ENCODE measurements around the gene PPM1L.
"Not testable (repeated sequence)": the region's sequence is repeated elsewhere in the genome, so short reads cannot be mapped to it uniquely, and the experiment has no call there.

The PPM1L gene

DNA sequence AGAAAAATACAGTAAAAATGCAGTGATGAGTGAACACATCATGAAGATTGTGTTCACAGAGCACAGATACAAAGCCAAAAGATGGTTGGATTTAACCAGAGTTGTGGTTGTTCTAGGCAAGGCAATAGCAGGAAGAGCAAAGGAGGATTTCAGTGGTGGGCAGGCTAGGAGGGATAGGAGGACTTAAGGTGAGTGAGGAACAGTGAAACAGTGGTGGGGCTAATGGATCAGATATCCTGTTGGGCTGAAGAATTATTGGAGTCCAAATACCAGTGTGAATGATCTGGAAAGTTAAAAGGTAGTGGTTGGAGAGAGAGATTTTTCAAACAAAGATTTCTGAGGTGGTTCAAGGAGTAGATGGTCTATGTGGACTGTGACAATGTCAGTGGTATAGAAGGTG is 240.8 kb downstream of the PPM1L start:
- Histone ChIP-seq H3K9ac (ENCODE audit: low read depth, low read length) (no peak overlapping the region), H3K4me1 (ENCODE audit: insufficient read depth, low read length) (no peaks in the 10 kb centered on the region), H3K36me3 (ENCODE audit: insufficient read depth, low read length) (no peaks in the 10 kb centered on the region), H3K9me3 (ENCODE audit: control insufficient read depth, insufficient read depth, low read length) (no peaks in the 10 kb centered on the region; the same call in 1 of the 2 replicates)

DNA sequence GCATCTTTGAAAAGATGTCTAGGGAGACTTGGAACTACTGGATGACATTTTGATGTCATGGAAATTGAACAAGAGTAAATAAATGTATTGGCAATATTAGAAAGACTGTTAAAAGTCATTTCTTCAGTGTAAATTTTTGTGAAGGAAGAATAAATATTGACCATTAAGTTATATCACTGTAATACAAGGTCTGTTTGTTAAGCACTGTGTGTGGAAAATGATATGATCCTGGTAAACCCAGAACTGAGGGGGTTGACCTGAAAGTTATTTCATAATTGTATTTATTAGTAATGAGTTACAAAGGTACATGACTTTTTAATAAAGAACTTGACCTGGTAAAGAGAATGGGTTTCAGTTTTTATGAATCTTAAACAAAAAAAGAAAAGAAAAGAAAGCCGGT is 242.6 kb downstream of the PPM1L start:
- no peaks in the 10 kb centered on the region for H3K36me3 ChIP-seq (ENCODE audit: insufficient read depth, low read length)

DNA sequence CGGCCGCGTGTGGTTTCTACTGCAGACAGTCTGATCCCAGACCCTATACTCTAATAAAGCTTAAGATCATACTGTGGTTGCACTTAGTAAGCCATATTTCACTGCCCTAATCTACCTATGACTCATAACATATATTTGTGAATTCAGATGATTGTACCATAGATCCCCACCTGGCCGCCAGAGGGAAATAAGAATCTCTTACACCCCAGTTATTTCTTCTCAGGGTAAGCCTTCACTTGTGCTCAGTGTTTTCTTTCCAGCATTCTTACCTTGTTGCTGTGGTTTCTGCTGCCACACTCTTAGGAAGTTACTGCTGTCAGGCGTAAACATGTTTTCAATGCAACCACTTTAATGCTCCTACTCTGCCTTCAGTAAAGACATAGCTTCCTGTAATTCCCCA is 243.2 kb downstream of the PPM1L start:
- Histone ChIP-seq H3K9me3 (ENCODE audit: control insufficient read depth, insufficient read depth, low read length) (no peaks in the 10 kb centered on the region; the same call in 1 of the 2 replicates), H3K36me3 (ENCODE audit: insufficient read depth, low read length) (no peaks in the 10 kb centered on the region), H3K4me1 (ENCODE audit: insufficient read depth, low read length) (no peaks in the 10 kb centered on the region), H3K9ac (ENCODE audit: low read depth, low read length) (no peak overlapping the region)

More for the DNA sequence above, 242.6 kb downstream of the PPM1L start:
- H3K9ac ChIP-seq (ENCODE audit: low read depth, low read length): no peak overlapping the region
- no peaks in the 10 kb centered on the region for H3K4me1 ChIP-seq (ENCODE audit: insufficient read depth, low read length)
- H3K9me3 ChIP-seq (ENCODE audit: control insufficient read depth, insufficient read depth, low read length): no peaks in the 10 kb centered on the region; the same call in 1 of the 2 replicates

DNA sequence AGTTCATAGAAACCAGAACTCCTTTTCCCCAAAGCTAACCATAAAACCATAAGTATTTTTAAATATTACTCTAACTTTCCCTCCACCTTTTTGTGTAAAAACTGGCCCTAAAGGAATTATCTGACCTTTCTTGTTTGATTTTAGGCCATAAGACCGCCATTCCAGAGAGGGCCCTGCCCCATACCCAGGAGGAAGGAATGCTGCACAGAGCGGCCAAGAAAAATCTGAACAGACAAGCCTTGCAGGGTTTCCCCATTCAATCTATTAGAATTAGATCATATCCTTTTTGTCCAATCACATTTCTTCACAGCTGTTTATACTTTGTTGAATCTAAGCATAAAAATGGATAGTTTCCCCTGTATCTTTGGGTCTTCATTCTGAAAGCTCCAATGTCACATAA is 252.1 kb downstream of the PPM1L start:
- H3K9me3 ChIP-seq (ENCODE audit: control insufficient read depth, insufficient read depth, low read length): no peaks in the 10 kb centered on the region
- no peaks in the 10 kb centered on the region for H3K4me1 ChIP-seq (ENCODE audit: insufficient read depth, low read length)
- H3K9ac ChIP-seq (ENCODE audit: low read depth, low read length): no peak overlapping the region
- H3K36me3 ChIP-seq (ENCODE audit: insufficient read depth, low read length): no peaks in the 10 kb centered on the region

DNA sequence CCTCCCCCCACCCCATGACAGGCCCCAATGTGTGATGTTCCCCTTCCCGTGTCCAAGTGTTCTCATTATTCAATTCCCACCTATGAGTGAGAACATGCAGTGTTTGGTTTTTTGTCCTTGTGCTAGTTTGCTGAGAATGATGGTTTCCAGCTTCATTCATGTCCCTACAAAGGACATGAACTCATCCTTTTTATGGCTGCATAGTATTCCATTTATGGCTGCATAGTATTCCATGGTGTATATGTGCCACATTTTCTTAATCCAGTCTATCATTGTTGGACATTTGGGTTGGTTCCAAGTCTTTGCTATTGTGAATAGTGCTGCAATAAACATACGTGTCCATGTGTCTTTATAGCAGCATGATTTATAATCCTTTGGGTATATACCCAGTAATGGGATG is 254.1 kb downstream of the PPM1L start:
- H3K36me3 ChIP-seq (ENCODE audit: insufficient read depth, low read length); H3K4me1 ChIP-seq (ENCODE audit: insufficient read depth, low read length); H3K9ac ChIP-seq (ENCODE audit: low read depth, low read length); H3K9me3 ChIP-seq (ENCODE audit: control insufficient read depth, insufficient read depth, low read length): not testable (repeated sequence)

DNA sequence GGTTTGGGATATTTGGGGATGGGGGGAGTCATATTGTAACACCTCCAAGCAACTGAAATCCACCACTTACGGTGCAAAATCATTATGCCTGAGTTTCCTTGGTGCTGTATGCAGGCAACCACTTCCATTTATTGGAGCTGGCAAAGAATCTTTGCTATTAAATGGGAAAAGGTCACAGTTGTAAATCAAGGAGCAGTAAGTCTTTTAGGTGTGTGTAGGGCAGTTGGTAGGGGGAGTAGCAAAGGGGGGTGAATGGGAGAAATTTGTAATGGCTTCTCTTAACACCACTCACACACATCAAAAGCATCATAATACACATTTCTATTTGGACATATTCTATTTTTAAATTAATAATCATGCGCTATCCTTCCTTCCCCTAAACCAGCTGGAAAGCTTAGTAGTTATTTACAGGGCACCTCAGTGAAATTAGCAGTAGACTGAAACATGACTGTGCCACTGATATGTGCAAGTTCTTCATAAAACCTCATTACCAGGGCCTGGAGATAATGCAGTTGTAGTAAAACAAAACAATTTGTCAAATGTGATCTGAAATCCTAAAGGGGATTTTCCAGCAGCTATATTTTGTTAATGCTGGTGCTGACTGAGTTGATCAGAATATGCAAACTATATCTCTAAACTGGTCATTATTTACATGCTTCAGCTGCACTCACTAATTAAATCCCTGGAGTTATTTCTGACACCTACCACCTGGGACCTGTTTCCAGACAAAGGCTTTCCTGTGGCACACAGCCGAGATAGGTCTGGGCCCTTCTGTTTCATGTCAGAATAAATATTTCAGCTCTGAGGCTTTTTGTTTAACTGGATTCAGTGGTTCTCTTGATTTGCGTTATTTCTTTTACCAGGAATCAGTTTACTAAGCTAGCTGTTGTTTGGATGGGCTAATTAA is 259.1 kb downstream of the PPM1L start:
- Histone ChIP-seq H3K9ac (ENCODE audit: low read depth, low read length) (no peak overlapping the region), H3K36me3 (ENCODE audit: insufficient read depth, low read length) (no peaks in the 10 kb centered on the region), H3K4me1 (ENCODE audit: insufficient read depth, low read length) (no peaks in the 10 kb centered on the region), H3K9me3 (ENCODE audit: control insufficient read depth, insufficient read depth, low read length) (no peaks in the 10 kb centered on the region)

DNA sequence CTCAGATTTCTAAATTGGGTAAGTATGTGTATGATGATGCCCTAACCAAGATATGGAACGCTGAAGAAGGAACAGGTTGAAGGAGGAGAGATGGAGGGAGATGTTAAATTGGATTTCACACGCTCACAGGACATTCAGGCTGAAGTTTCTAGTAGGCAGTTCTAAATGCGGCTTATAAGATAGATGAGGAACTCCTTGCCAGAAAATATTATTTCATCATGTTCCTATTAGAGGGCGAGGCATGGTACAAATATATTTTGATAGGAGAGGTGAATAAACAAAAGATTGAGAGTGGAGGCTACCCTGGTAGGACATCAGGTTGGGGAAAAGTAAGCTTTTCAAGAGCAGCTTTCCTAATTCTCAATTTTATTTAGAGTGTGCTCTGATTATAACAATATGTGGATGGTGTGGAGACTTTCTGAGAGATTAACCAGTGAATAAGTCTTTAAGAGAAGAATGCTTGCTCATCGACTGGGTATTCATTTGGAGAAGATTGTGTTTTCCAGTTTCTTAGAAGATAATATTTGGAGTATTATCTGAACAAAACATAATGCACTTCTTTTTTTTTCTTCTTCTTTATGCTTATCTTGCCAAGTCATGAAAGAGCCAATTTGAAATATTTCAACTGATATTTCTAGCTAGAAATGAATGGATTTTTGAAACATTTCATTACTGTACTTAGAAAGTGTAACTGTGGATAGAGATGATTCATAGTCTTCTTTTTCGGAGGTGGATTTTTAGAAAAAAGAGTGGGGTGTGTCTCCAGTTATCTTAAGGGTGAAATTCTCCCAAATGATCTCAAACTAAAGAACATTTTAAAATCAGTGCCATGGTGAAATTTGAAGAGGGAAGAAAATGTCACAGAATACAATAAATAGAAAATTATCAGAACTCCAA is 260.6 kb downstream of the PPM1L start:
- Histone ChIP-seq H3K9ac (ENCODE audit: low read depth, low read length) (no peak overlapping the region), H3K4me1 (ENCODE audit: insufficient read depth, low read length) (no peaks in the 10 kb centered on the region), H3K9me3 (ENCODE audit: control insufficient read depth, insufficient read depth, low read length) (no peaks in the 10 kb centered on the region), H3K36me3 (ENCODE audit: insufficient read depth, low read length) (no peaks in the 10 kb centered on the region)

DNA sequence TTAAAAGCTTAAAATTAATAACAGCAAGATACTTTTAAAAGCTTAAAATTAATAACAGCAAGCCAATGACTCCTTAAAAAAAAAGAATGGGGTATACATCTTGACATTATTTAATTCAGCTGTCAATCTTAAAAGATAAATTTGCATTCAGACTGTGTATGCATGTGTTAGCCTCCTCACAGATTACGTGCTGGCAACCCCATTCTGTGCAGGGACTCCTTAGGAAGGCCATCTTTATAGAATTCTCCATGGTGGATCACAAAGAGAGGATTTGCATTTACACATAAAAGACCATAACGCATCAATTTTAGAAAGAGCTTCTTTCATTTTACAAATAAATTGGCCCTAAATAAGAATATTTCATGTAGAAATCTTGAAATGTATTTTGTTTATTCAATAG is 261.9 kb downstream of the PPM1L start:
- Histone ChIP-seq H3K9ac (ENCODE audit: low read depth, low read length) (no peak overlapping the region), H3K4me1 (ENCODE audit: insufficient read depth, low read length) (no peaks in the 10 kb centered on the region), H3K36me3 (ENCODE audit: insufficient read depth, low read length) (no peaks in the 10 kb centered on the region), H3K9me3 (ENCODE audit: control insufficient read depth, insufficient read depth, low read length) (no peaks in the 10 kb centered on the region)

DNA sequence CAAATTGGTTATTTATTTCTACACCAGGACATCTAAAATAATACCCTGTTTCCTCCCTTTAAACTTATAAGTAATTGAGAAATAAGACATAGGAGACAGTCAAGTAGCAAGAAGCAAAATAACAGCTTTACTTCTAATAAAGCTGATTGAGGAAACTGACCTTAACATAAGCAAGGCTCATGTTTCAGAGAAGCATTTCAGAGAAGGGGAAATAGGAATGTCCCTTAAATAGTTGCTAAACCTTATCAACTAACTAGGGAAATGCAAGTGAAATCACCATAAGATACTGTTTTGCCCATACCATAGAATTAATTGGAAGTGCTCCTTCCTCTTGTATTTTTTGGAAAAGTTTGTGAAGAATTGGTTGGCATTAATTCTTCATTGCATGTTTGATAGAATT is 264.2 kb downstream of the PPM1L start:
- Histone ChIP-seq H3K9ac (ENCODE audit: low read depth, low read length) (no peak overlapping the region), H3K4me1 (ENCODE audit: insufficient read depth, low read length) (no peaks in the 10 kb centered on the region), H3K9me3 (ENCODE audit: control insufficient read depth, insufficient read depth, low read length) (no peaks in the 10 kb centered on the region), H3K36me3 (ENCODE audit: insufficient read depth, low read length) (no peaks in the 10 kb centered on the region)

DNA sequence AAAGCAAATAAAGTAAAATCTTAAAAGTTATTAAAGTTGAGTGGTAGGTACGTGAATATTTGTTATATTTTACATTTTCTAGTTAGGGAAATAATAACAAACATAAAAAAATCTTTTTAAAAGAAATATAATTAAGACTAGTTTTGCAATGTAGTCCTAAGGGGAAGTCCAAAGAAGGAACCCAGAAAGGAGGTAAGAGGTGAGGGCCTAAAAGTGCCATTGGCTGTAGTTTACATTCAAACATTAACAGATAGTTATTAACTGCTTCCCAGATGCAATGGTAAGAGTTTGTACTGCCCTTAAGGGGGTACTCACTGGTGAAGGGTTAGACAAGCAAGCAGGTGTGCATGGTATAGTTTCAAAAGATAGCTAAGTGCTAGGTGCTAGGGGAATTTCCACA is 269.9 kb downstream of the PPM1L start:
- Histone ChIP-seq H3K9ac (ENCODE audit: low read depth, low read length) (no peak overlapping the region), H3K9me3 (ENCODE audit: control insufficient read depth, insufficient read depth, low read length) (no peaks in the 10 kb centered on the region), H3K4me1 (ENCODE audit: insufficient read depth, low read length) (no peaks in the 10 kb centered on the region), H3K36me3 (ENCODE audit: insufficient read depth, low read length) (no peaks in the 10 kb centered on the region)

DNA sequence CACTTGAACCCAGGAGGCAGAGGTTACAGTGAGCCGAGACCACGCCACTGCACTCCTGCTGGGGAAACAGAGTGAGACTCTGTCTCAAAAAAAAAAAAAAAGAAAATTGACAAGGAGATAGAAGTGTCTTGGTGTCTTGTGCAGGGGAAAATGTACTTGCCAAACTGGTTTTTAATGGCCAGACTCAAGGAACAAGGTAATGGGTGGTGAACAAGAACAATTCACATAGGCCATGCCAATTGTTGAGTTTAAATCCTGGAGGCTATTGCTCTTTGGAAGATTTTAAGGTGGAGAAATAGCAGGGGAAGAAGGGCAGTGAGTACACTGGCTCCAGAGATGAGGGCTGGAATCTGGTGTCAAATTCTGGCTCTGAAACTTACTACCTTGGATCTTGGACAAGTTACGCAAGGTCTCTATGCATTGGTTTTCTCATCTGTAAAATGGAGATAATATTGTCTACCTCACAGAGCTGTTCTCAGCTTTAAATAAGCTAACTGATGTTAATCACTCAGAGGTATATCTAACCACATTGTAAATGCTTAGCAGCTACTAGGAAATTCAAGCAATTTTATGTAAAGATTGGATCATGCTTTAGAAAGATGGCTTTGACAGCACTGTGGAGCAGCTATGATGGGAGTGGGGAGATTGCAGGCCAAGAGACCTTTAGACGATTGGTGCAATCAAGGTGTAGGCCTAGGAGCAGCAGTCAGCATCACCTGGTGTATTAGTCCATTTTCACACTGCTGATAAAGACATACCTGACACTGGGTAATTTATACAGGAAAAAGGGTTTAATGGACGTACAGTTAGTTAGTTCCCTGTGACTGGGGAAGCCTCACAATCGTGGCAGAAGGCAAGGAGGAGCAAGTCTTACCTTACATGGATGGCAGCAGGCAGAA is 270.8 kb downstream of the PPM1L start:
- Histone ChIP-seq H3K9me3 (ENCODE audit: control insufficient read depth, insufficient read depth, low read length) (no peaks in the 10 kb centered on the region), H3K9ac (ENCODE audit: low read depth, low read length) (no peak overlapping the region), H3K36me3 (ENCODE audit: insufficient read depth, low read length) (no peaks in the 10 kb centered on the region), H3K4me1 (ENCODE audit: insufficient read depth, low read length) (no peaks in the 10 kb centered on the region)

DNA sequence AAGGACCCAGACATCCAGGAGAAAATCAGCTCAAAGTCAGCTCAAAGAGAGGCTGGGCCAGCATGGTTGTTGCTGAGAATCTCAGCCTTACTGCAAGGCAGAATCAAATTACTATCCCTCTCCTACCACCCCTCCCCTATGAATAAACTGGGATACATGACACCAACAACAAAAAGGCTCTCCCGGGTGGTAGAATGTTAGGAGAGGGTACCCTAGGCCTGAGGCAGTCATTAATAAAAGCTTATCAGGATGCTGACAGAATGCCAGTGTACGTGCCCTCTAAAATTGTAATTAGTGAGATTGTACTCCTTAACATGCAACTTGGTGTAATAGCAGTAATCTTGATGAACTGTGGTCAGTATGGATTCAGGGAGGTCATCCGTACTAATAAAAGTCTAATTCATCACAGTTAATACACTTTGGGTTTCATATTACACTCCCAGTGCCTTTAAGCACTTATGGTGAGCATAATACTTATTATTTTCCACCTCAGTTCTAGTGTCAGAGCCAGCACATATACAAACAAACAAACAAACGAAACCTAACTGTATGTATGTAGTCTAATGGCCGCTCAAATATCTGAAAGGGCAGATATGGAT is 272.6 kb downstream of the PPM1L start:
- no peaks in the 10 kb centered on the region for H3K4me1 ChIP-seq (ENCODE audit: insufficient read depth, low read length)
- H3K9ac ChIP-seq (ENCODE audit: low read depth, low read length): no peak overlapping the region
- H3K36me3 ChIP-seq (ENCODE audit: insufficient read depth, low read length): no peaks in the 10 kb centered on the region
- H3K9me3 ChIP-seq (ENCODE audit: control insufficient read depth, insufficient read depth, low read length): no peaks in the 10 kb centered on the region

DNA sequence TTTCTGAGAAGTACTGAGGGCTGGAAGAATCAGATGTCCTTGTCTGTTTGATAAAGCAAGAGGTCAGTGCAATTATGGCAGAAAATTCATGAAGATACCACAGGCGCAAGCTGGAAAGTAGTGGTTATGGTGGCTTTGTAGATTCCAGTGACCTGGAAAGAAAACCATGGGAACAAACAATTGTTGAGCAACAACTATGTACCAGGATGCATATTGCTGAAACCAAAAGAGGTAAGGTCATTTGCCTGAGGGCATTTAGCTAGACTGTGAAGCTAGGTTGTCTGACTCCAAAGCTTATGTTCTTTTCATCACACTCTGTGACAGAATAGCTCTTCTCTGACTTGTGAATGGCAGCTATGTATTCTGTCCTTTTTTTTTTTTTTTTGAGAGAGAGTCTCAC is 275.1 kb downstream of the PPM1L start:
- H3K9me3 ChIP-seq (ENCODE audit: control insufficient read depth, insufficient read depth, low read length): no peaks in the 10 kb centered on the region

More for the DNA sequence above, 275.1 kb downstream of the PPM1L start:
- Histone ChIP-seq H3K4me1 (ENCODE audit: insufficient read depth, low read length) (no peaks in the 10 kb centered on the region), H3K36me3 (ENCODE audit: insufficient read depth, low read length) (no peaks in the 10 kb centered on the region), H3K9ac (ENCODE audit: low read depth, low read length) (no peak overlapping the region)

Data from ES-I3 (cell line).